ENCODE results near the gene SLC24A1.

- TF ChIP-seq YY1 (IDR thresholded peaks at IDR 0.05; ENCODE audit: insufficient read depth, insufficient read length) (no peak), ZNF274 (IDR thresholded peaks at IDR 0.05; ENCODE audit: low read depth, low read length) (no peak)
Observed at GRCh38 chr15:65682404-65682911, 60.7 kb downstream of the SLC24A1 start.

All from NT2/D1 (cell line).